ENCODE measurements around the gene ABL1.

ABL1 gene

GRCh38 chr9:130834371-130835336, at the start of gene ABL1 (continued):
- peak; percentile 88 for TF ChIP-seq ZNF2 (tag by site-specific recombination; IDR thresholded peaks at IDR 0.05)
- TF ChIP-seq YY2 (tag by site-specific recombination; IDR thresholded peaks at IDR 0.05) = no peak
- TF ChIP-seq ZBTB8A (tag by site-specific recombination; IDR thresholded peaks at IDR 0.05) = peak; percentile 61
- TF ChIP-seq ZFP69B (tag by site-specific recombination; IDR thresholded peaks at IDR 0.05) = no peak; the same call in 1 of the 2 replicates
- TF ChIP-seq FEZF1 (tag by site-specific recombination; IDR thresholded peaks at IDR 0.05) = 0 out of 2 replicates have a peak, but pooled peaks have one; percentile 21
- TF ChIP-seq ZNF660 (tag by site-specific recombination; IDR thresholded peaks at IDR 0.05) = 0 out of 2 replicates have a peak, but pooled peaks have one; percentile 58
- no peak for TF ChIP-seq ZNF513 (tag by site-specific recombination; IDR thresholded peaks at IDR 0.05)

GRCh38 chr9:130785940-130786508, 49.0 kb upstream of the ABL1 start:
- no peak overlapping the region for H3K4me3 ChIP-seq (ENCODE audit: low read depth, low read length)
- CTCF ChIA-PET = interaction anchor here (0.9 to 1.9 kb wide), 4 partner anchors 12 to 85 kb away, joined by 3 to 5 read pairs (median 4); no protein-coding TSS in a partner anchor
- TF ChIP-seq ZNF777 (tag by site-specific recombination; IDR thresholded peaks at IDR 0.05; ENCODE audit: borderline replicate concordance) = no peak
- no peak for TF ChIP-seq ZNF488 (tag by site-specific recombination; IDR thresholded peaks at IDR 0.05)
- TF ChIP-seq REST (tag by site-specific recombination; IDR thresholded peaks at IDR 0.05) = no peak
- no peak for TF ChIP-seq ZBTB7A (tag by site-specific recombination; IDR thresholded peaks at IDR 0.05; ENCODE audit: low read depth)
- TF ChIP-seq ZXDB (tag by site-specific recombination; IDR thresholded peaks at IDR 0.05) = no peak
- no peak for TF ChIP-seq ZFP37 (tag by site-specific recombination; IDR thresholded peaks at IDR 0.05)
- TF ChIP-seq PRDM1 (tag by site-specific recombination; IDR thresholded peaks at IDR 0.05) = no peak
- TF ChIP-seq ZBTB11 (tag by site-specific recombination; conservative IDR thresholded peaks at IDR 0.05; ENCODE audit: low read depth) = no peak
- no peak for TF ChIP-seq ZNF692 (tag by site-specific recombination; IDR thresholded peaks at IDR 0.05)
- TF ChIP-seq ZSCAN30 (tag by site-specific recombination; IDR thresholded peaks at IDR 0.05) = no peak
- no peak for TF ChIP-seq ZBTB20 (tag by site-specific recombination; IDR thresholded peaks at IDR 0.05)
- TF ChIP-seq ZNF580 (tag by site-specific recombination; IDR thresholded peaks at IDR 0.05) = no peak
- no peak for TF ChIP-seq ZNF585B (tag by site-specific recombination; IDR thresholded peaks at IDR 0.05)
- TF ChIP-seq GLIS2 (tag by site-specific recombination; IDR thresholded peaks at IDR 0.05) = no peak
- no peak for TF ChIP-seq ZNF354C (tag by site-specific recombination; IDR thresholded peaks at IDR 0.05; ENCODE audit: borderline replicate concordance, low read depth)

More at GRCh38 chr9:130785940-130786508, 49.0 kb upstream of the ABL1 start:
- H3K27ac ChIP-seq (ENCODE audit: extremely low read depth, low read depth, low read length) = no peak overlapping the region
- POLR2A ChIA-PET = no interaction called here
- no peaks in the 10 kb centered on the region for H3K36me3 ChIP-seq (ENCODE audit: control insufficient read depth in 2 of 2, insufficient read depth in 1 of 2, low read length in 2 of 2)
- H3K4me1 ChIP-seq (ENCODE audit: control insufficient read depth, insufficient read depth, low read length) = no peaks in the 10 kb centered on the region
- H3K9me3 ChIP-seq (ENCODE audit: control insufficient read depth, insufficient read depth, low read depth, low read length) = no peaks in the 10 kb centered on the region

All from HEK293 (cell line).